HEK293 (cell line): ENCODE data around the gene CPD.
"Not testable (repeated sequence)": the region's sequence is repeated elsewhere in the genome, so short reads cannot be mapped to it uniquely, and the experiment has no call there.

Experiments
- CTCF ChIA-PET: fragments of 350-600 bp; formaldehyde crosslinking; extraction: SDS; loops from one replicate; lab custom pipeline; 2021; ENCODE audit warnings: antibody characterized with exemption; lab: Yijun Ruan, JAX
- POLR2A ChIA-PET: fragments of 300-600 bp; formaldehyde crosslinking; extraction: SDS; loops from one replicate; lab custom pipeline; 2020; ENCODE audit warnings: antibody characterized with exemption, inconsistent platforms; lab: Yijun Ruan, JAX
- H3K27ac ChIP-seq: fragments of 200-500 bp; sonication (Bioruptor generic); 2 replicates; pipeline ENCODE4 v1.5.1; 2014; ENCODE audit warnings: low read depth, low read length, control low read depth, inconsistent platforms; ENCODE audit errors: extremely low read depth
- H3K36me3 ChIP-seq, 2 experiments: fragments of 200-500 bp in 1 of 2; sonication (Bioruptor generic) in 1 of 2; 1 replicate in 1 of 2; 2 replicates in 1 of 2; pipeline ENCODE4 v1.5.1; 2014 to 2017; ENCODE audit warnings: inconsistent platforms in 2 of 2, low read length in 2 of 2; ENCODE audit not compliant: control insufficient read depth in 2 of 2, insufficient read depth in 1 of 2
- H3K4me1 ChIP-seq: fragments of 200-500 bp; sonication (Bioruptor generic); 2 replicates; pipeline ENCODE4 v1.5.1; 2014; ENCODE audit warnings: mild to moderate bottlenecking, low read length, inconsistent platforms; ENCODE audit not compliant: control insufficient read depth, insufficient read depth
- H3K4me3 ChIP-seq: 2 replicates; pipeline ENCODE4 v1.5.1; 2011; ENCODE audit warnings: low read depth, mild to moderate bottlenecking, control low read depth, low read length, moderate library complexity
- H3K9me3 ChIP-seq: fragments of 200-500 bp; sonication (Bioruptor generic); 2 replicates; pipeline ENCODE4 v1.5.1; 2014; ENCODE audit warnings: low read depth, low read length, inconsistent platforms; ENCODE audit not compliant: control insufficient read depth, insufficient read depth
- GLIS1 ChIP-seq: fragments of 450-650 bp; formaldehyde crosslinking; IDR thresholded peaks from 2 replicates; pipeline ENCODE4 v1.5.1; 2016; ENCODE audit warnings: missing biosample characterization, missing genetic modification characterization
- KLF16 ChIP-seq: fragments of 450-650 bp; formaldehyde crosslinking; IDR thresholded peaks from 2 replicates; pipeline ENCODE4 v1.5.1; 2017; ENCODE audit warnings: missing biosample characterization, missing genetic modification characterization
- SALL2 ChIP-seq: fragments of 450-650 bp; formaldehyde crosslinking; IDR thresholded peaks from 2 replicates; pipeline ENCODE4 v1.5.0; 2017; ENCODE audit warnings: missing biosample characterization, mild to moderate bottlenecking, missing genetic modification characterization, borderline replicate concordance
- YY2 ChIP-seq: fragments of 450-650 bp; formaldehyde crosslinking; IDR thresholded peaks from 2 replicates; pipeline ENCODE4 v1.5.1; 2016; ENCODE audit warnings: missing biosample characterization, missing genetic modification characterization
- ZBTB26 ChIP-seq: fragments of 450-650 bp; formaldehyde crosslinking; optimal IDR thresholded peaks from 2 replicates; pipeline ENCODE3; 2016; ENCODE audit warnings: missing biosample characterization, mild to moderate bottlenecking, missing genetic modification characterization
- ZNF16 ChIP-seq: fragments of 450-650 bp; formaldehyde crosslinking; IDR thresholded peaks from 2 replicates; pipeline ENCODE4 v1.5.1; 2016; ENCODE audit warnings: low read depth, missing biosample characterization, missing genetic modification characterization
- ZNF473 ChIP-seq: fragments of 450-650 bp; formaldehyde crosslinking; IDR thresholded peaks from 2 replicates; pipeline ENCODE4 v1.5.1; 2017; ENCODE audit warnings: missing biosample characterization, missing genetic modification characterization
- ZNF529 ChIP-seq: fragments of 450-650 bp; formaldehyde crosslinking; IDR thresholded peaks from 2 replicates; pipeline ENCODE4 v1.5.1; 2017; ENCODE audit warnings: missing genetic modification characterization, missing biosample characterization; ENCODE audit not compliant: insufficient replicate concordance
- ZNF548 ChIP-seq: fragments of 450-650 bp; formaldehyde crosslinking; IDR thresholded peaks from 2 replicates; pipeline ENCODE4 v1.5.1; 2016; ENCODE audit warnings: missing biosample characterization, missing genetic modification characterization
- ZNF558 ChIP-seq: fragments of 450-650 bp; formaldehyde crosslinking; IDR thresholded peaks from 2 replicates; pipeline ENCODE4 v1.5.1; 2016; ENCODE audit warnings: missing biosample characterization, missing genetic modification characterization
- ZNF677 ChIP-seq: fragments of 450-650 bp; IDR thresholded peaks from 2 replicates; pipeline ENCODE4 v1.5.0; 2018; ENCODE audit warnings: missing biosample characterization, mild to moderate bottlenecking, missing genetic modification characterization, moderate library complexity
- ZNF701 ChIP-seq: fragments of 450-650 bp; formaldehyde crosslinking; IDR thresholded peaks from 2 replicates; pipeline ENCODE4 v1.5.1; 2016; ENCODE audit warnings: missing biosample characterization, missing genetic modification characterization
- ZNF707 ChIP-seq: fragments of 450-650 bp; formaldehyde crosslinking; IDR thresholded peaks from 2 replicates; pipeline ENCODE4 v1.5.1; 2016; ENCODE audit warnings: missing biosample characterization, missing genetic modification characterization
- ZNF747 ChIP-seq: fragments of 450-650 bp; formaldehyde crosslinking; IDR thresholded peaks from 2 replicates; pipeline ENCODE4 v1.5.1; 2016; ENCODE audit warnings: missing biosample characterization, missing genetic modification characterization
- ZNF785 ChIP-seq: fragments of 450-650 bp; formaldehyde crosslinking; IDR thresholded peaks from 2 replicates; pipeline ENCODE4 v1.5.1; 2016; ENCODE audit warnings: missing biosample characterization, missing genetic modification characterization
- ZNF837 ChIP-seq: fragments of 450-650 bp; formaldehyde crosslinking; IDR thresholded peaks from 2 replicates; pipeline ENCODE4 v1.5.1; 2016; ENCODE audit warnings: missing biosample characterization, missing genetic modification characterization
- ZNF843 ChIP-seq: fragments of 450-650 bp; formaldehyde crosslinking; IDR thresholded peaks from 2 replicates; pipeline ENCODE4 v1.5.1; 2016; ENCODE audit warnings: missing biosample characterization, missing genetic modification characterization
- TF ChIP-seq, protein P1 (sequence below): fragments of 450-650 bp; formaldehyde crosslinking; IDR thresholded peaks from 2 replicates; pipeline ENCODE4 v1.5.1; 2017; ENCODE audit warnings: missing biosample characterization, missing genetic modification characterization
- TF ChIP-seq, protein P2 (sequence below): fragments of 450-650 bp; formaldehyde crosslinking; IDR thresholded peaks from 2 replicates; pipeline ENCODE4 v1.5.1; 2017; ENCODE audit warnings: missing biosample characterization, mild to moderate bottlenecking, missing genetic modification characterization, moderate library complexity

CPD gene

GRCh38 chr17:30405161-30405560, 26.4 kb downstream of the CPD start (continued):
- TF ChIP-seq, protein P1, sequence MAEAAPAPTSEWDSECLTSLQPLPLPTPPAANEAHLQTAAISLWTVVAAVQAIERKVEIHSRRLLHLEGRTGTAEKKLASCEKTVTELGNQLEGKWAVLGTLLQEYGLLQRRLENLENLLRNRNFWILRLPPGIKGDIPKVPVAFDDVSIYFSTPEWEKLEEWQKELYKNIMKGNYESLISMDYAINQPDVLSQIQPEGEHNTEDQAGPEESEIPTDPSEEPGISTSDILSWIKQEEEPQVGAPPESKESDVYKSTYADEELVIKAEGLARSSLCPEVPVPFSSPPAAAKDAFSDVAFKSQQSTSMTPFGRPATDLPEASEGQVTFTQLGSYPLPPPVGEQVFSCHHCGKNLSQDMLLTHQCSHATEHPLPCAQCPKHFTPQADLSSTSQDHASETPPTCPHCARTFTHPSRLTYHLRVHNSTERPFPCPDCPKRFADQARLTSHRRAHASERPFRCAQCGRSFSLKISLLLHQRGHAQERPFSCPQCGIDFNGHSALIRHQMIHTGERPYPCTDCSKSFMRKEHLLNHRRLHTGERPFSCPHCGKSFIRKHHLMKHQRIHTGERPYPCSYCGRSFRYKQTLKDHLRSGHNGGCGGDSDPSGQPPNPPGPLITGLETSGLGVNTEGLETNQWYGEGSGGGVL (tag by site-specific recombination), result peak; percentile 32; the same call in 1 of the 2 replicates
- no peak for TF ChIP-seq ZNF837 (tag by site-specific recombination)
- TF ChIP-seq ZNF473 (tag by site-specific recombination), result no peak
- no peak for TF ChIP-seq ZNF548 (tag by site-specific recombination)
- TF ChIP-seq YY2, result no peak
- no peak for TF ChIP-seq ZNF785 (tag by site-specific recombination)
- no peak for TF ChIP-seq ZNF701 (tag by site-specific recombination)
- peak; percentile 69; the same call in 1 of the 2 replicates for TF ChIP-seq ZNF843
- TF ChIP-seq ZNF558 (tag by site-specific recombination), result no peak
- no peak for TF ChIP-seq KLF16 (tag by site-specific recombination)
- no peak for TF ChIP-seq ZNF707 (tag by site-specific recombination)
- no peak for TF ChIP-seq GLIS1 (tag by site-specific recombination)

- H3K4me1 ChIP-seq, H3K9me3 ChIP-seq, CTCF ChIA-PET, H3K4me3 ChIP-seq, POLR2A ChIA-PET, H3K27ac ChIP-seq, H3K36me3 ChIP-seq: not testable (repeated sequence)
- peak; percentile 81 for TF ChIP-seq ZNF529 (tag by site-specific recombination)
Measured at GRCh38 chr17:30410627-30411026, 31.9 kb downstream of the CPD start.

GRCh38 chr17:30412008-30412496, 33.3 kb downstream of the CPD start:
- H3K36me3 ChIP-seq, H3K4me3 ChIP-seq, H3K4me1 ChIP-seq, H3K27ac ChIP-seq, H3K9me3 ChIP-seq, POLR2A ChIA-PET, CTCF ChIA-PET: not testable (repeated sequence)

DNA sequence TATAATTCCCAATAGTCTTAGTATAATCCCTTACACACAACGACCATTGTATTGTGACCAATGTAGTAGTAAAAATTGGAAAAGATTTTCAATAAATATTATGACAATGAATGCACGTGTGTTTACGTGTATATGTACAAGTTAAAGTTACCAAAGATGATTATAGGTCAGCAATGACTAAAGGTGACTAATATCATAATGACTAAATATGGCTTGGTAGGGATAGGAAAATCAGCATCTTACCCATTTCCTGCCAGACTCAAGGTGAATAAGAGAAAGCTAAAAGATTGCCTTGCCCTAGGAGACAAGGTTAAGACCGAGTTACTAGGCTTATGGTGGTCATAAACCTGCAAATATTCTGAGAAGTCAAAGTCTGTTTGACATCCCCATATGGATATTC, 34.4 kb downstream of the CPD start:
- Histone ChIP-seq H3K27ac (no peak overlapping the region), H3K9me3 (no peaks in the 10 kb centered on the region), H3K4me3 (no peak overlapping the region), H3K36me3 (no peaks in the 10 kb centered on the region; a peak in 1 of 3 replicates), H3K4me1 (no peaks in the 10 kb centered on the region)
- TF ChIP-seq ZBTB26 (tag by site-specific recombination), result no peak
- no peak for TF ChIP-seq ZNF747 (tag by site-specific recombination)
- TF ChIP-seq ZNF677 (tag by site-specific recombination), result no peak
- TF ChIP-seq SALL2 (tag by site-specific recombination), result no peak
- TF ChIP-seq ZNF16 (tag by site-specific recombination), result no peak
- TF ChIP-seq, protein P2, sequence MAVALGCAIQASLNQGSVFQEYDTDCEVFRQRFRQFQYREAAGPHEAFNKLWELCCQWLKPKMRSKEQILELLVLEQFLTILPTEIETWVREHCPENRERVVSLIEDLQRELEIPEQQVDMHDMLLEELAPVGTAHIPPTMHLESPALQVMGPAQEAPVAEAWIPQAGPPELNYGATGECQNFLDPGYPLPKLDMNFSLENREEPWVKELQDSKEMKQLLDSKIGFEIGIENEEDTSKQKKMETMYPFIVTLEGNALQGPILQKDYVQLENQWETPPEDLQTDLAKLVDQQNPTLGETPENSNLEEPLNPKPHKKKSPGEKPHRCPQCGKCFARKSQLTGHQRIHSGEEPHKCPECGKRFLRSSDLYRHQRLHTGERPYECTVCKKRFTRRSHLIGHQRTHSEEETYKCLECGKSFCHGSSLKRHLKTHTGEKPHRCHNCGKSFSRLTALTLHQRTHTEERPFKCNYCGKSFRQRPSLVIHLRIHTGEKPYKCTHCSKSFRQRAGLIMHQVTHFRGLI (tag by site-specific recombination), result no peak
- POLR2A ChIA-PET, result no interaction called here
- CTCF ChIA-PET, result no interaction called here
